OCI-LY7 (cell line): ENCODE results near the gene SLCO4A1.

Source experiments
- EZH2phosphoT487 ChIP-seq: fragments of 200-600 bp; sonication (generic); IDR thresholded peaks from 2 replicates; pipeline ENCODE4 v1.6.1; 2018; ENCODE audit warnings: low read depth, borderline replicate concordance, mild to moderate bottlenecking, mixed run types, antibody characterized with exemption, low read length, moderate library complexity, mixed read lengths
- TF ChIP-seq, protein P1 (sequence below): fragments of 200-600 bp; sonication (generic); conservative IDR thresholded peaks from 2 replicates; pipeline ENCODE4 v1.5.1; 2014; ENCODE audit warnings: mild to moderate bottlenecking, antibody characterized with exemption, low read length, moderate library complexity, mixed read lengths

DNA sequence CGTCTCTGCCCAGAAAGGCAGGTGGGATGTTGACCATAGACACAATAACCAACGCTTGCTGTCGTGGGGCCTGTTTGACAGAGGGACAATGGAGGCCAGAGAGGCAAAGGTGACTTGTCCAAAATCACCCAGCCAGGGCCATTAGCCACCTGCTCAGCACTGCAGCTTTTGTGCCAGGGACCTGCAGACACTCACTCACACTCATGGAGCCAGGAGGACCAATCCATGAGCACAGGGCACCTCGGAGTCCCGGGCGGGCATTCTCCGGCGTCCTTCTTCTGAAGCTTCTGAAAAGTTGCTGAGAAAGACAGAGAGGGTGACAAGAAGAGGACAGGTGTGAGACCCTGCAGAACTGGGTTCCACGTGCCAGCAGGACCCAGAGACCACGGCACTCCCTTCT is 45.4 kb upstream of the SLCO4A1 start:
- TF ChIP-seq EZH2phosphoT487: no peak
- TF ChIP-seq, protein P1, sequence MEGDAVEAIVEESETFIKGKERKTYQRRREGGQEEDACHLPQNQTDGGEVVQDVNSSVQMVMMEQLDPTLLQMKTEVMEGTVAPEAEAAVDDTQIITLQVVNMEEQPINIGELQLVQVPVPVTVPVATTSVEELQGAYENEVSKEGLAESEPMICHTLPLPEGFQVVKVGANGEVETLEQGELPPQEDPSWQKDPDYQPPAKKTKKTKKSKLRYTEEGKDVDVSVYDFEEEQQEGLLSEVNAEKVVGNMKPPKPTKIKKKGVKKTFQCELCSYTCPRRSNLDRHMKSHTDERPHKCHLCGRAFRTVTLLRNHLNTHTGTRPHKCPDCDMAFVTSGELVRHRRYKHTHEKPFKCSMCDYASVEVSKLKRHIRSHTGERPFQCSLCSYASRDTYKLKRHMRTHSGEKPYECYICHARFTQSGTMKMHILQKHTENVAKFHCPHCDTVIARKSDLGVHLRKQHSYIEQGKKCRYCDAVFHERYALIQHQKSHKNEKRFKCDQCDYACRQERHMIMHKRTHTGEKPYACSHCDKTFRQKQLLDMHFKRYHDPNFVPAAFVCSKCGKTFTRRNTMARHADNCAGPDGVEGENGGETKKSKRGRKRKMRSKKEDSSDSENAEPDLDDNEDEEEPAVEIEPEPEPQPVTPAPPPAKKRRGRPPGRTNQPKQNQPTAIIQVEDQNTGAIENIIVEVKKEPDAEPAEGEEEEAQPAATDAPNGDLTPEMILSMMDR: no peak
